HTR-8/SVneo (cell line): ENCODE measurements around the gene EGFR.
A peak's percentile ranks its signal among the peaks of the same experiment; 100 is the strongest.

Source experiments
- DNase-seq: peaks from one replicate; pipeline ENCODE4 v3.0.0; 2011; ENCODE audit warnings: low spot score, mixed read lengths; ENCODE audit not compliant: insufficient read length
- FAIRE-seq: peaks from 2 replicates; lab custom pipeline; 2011; peaks lifted over from hg19 to GRCh38; lab: Jason Lieb, UNC

Gene EGFR

DNA sequence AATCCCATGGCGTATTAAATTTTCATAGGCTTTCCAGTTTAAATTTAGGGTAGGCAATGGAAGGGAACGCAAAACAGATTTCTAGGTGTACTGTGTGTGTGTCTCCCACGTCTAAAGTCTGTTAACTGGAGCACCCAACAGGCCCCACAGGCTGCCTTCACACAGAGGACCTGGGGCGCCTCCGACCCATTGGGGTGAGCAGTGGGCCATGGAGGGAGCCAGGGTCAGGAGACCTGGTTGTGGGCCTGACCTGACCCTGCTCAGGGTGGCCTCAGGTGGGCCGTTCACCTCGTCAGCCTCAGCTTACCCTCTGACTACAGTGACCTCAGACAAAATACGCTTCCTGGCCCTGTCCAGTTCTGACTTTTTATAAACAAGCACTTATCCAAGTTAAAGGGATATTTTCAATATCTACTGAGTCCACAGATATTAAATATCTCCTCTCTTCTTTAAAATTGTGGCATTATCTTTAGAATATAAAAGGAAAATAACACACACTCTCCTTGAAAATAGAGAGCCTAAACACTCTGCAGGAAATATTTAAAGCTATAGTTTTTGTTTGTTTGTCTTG lies 159.6 kb downstream of the EGFR start:
- FAIRE-seq (no peak), DNase-seq (no peak)

DNA sequence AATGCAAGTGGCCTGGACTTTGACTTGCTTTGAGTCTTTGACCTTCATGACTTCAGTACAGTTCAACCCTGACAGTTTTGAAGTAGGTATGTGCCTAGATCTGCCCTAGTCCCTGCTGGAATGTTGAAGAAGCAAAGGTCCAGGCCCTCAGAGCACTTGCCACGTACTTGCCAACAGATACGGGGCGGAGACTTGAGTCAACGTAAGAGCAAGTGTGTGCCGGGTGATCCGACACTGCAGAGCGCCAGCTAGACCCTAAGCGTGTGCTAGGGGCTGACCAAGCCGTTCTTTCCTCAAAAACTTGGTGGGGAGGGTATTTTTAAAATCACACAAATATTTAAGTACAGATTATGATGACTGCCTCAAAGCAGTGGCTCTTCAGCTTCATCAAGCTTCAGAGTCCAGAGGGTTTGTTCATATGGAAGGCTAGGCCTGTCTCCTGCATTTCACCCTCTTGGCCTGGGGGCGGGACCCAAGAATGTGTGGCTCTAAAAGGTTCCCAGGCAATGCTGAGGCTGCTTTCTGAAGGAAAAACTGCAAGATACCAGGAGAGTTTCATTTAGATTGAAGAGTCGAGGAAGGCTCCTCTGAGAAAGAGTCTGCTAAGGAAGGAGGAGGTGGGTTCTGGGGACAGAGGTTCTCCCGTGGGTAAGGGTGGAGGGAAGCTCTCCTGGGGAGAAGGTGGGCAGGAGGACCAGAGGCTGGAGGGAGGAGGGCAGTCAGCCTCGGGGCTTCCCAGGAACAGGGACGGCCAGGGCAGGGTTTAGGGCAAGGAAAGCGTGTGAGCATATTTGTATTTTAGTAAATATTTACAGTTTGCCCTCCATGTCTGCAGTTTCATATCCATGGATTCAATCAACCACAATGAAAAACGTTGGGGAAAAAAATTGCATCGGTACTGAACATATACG lies 160.3 kb downstream of the EGFR start:
- no peak for FAIRE-seq
- no peak for DNase-seq

DNA sequence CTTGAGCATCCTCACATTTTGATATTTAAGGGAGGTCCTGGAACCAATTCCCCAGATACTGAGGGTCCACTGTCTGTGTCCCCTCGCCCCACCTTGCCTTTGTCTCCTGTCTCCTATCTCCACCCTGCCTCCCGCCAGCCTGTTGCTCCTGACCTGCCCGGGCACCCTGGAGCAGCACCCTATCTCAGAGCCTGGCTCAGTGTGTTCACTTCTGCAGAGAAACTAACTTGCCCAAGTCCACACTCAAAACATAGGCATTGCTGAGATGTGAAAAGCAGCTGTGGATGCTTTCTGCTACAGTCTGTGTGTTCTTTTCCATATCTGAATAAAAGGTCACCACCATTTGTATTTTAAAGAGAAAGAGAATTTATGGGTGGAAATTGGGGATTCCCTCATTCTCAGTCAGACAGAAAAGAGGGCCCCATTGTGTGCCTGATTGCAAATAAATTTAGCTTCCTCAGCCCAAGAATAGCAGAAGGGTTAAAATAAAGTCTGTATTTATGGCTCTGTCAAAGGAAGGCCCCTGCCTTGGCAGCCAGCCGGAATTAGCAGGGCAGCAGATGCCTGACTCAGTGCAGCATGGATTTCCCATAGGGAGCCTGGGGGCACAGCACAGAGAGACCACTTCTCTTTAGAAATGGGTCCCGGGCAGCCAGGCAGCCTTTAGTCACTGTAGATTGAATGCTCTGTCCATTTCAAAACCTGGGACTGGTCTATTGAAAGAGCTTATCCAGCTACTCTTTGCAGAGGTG lies 161.3 kb downstream of the EGFR start:
- FAIRE-seq: no peak
- DNase-seq: no peak

DNA sequence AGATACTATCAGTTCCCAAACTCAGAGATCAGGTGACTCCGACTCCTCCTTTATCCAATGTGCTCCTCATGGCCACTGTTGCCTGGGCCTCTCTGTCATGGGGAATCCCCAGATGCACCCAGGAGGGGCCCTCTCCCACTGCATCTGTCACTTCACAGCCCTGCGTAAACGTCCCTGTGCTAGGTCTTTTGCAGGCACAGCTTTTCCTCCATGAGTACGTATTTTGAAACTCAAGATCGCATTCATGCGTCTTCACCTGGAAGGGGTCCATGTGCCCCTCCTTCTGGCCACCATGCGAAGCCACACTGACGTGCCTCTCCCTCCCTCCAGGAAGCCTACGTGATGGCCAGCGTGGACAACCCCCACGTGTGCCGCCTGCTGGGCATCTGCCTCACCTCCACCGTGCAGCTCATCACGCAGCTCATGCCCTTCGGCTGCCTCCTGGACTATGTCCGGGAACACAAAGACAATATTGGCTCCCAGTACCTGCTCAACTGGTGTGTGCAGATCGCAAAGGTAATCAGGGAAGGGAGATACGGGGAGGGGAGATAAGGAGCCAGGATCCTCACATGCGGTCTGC lies 162.2 kb downstream of the EGFR start:
- peak; percentile 33 for FAIRE-seq
- DNase-seq: no peak

DNA sequence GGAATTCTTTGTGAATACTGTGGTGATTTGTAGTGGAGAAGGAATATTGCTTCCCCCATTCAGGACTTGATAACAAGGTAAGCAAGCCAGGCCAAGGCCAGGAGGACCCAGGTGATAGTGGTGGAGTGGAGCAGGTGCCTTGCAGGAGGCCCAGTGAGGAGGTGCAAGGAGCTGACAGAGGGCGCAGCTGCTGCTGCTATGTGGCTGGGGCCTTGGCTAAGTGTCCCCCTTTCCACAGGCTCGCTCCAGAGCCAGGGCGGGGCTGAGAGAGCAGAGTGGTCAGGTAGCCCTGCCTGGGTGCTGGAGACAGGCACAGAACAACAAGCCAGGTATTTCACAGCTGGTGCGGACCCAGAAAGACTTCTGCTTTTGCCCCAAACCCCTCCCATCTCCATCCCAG lies 162.9 kb downstream of the EGFR start:
- no peak for FAIRE-seq
- DNase-seq: no peak

DNA sequence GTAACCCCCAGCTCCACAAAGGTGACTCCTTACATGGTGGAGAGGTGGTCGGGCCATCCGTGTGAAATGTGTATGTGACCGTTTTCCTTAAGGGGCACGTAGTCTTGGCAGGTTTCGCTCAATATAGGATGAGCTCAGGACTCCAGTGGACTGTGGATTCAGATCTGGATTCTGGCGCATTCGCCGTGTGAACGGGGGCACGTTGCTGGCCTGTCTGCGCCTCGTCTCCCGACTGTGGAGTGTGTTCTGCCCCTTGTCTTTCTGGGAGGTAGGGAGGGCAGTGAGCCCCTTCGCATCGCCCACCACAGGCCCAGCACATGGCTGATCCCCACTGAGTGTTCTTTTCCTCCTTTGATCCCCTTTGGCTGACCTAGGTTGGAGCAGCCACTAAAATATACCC lies 165.1 kb downstream of the EGFR start:
- DNase-seq: no peak
- FAIRE-seq: no peak

DNA sequence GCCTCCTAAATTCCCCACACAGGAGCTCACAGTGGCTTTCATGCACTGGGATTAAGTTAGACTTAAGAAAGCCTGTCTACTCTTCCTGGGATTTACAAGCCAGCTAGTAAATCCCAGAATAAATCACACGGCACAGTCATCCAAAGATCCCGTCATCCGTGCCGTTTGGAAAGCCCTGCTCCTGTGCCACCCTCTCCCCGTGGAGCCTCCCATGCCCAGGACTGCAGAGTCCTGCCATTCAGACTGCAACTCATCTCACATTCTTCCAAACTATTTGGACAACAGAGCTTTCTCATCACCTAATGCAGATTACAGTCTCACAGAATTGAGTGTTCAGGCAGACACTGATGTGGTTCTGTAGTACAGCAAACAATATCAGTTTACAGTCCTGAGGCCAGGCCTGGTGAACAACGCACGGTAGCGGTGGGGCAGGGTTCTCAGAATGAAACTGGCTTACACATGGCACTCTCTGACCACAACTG lies 166.5 kb downstream of the EGFR start:
- FAIRE-seq: peak; percentile 55
- DNase-seq: no peak

DNA sequence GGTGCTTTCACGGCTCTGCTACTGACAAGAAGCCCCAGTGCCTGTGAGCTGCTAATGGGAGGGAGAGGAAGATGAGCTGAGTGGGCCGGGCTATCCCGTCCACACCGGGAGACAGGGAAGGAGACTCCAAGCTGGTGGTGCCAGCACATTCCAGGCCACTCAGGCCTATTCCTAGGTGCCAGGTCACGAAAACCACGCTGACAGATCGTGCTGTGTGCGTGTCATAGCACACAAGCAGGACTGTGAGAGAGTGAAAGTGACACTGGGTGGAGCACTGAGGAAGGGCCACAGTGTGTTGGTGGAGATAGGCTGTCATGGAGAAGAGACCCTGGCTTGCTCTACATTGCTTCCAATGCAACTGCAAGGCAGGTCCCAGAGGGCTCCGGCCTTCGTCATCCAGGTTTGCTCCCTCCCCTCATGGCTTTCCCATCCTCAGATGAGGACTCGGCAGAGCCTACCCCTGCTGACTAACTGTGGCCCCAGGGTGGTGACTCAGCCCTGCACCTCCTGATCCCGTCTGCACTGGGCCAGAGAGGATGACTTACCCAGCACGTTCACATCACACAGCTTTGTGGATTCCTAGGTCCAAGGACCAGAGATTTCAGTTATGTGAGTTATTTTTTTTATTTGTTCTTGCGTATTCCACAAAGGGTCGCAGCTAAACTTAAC lies 167.3 kb downstream of the EGFR start:
- FAIRE-seq: peak; percentile 88

DNA sequence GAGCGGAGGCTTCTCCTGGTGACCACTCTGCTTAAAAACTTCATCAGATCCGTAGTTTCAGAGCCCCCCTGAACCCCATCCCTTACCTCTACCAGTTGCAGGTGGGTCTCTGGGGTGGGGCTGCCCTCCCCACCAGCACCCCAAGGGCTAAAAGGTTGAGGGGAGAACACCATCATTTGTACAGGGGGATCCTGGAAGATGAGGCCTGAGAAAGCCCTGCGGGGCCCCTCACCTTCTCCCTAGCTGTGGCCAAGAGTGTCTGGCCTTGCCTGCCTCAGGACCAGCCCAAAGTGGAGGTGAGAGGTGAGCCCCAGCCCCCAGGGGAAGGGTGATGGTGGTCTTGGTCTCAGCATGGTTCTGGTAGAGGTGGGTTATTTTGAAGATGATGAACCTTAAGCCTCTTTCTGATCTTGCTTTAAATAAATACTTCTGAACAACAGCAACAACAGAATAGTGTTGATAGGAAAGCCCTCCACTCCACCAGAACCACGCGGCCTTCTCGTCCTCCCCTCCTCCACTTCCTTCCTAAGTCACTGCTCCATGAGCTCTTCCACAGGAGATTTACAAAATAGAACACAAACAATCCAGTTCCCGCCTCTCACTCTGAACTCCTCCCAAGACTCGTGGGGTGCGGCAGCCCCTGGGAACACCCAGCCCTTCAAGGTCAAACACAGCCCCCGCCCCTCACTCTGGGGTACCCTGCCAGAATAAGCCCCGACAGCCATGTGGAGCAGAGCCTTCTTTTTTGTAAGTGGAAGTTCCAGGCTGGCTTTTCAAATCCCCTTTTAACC lies 169.1 kb downstream of the EGFR start:
- no peak for FAIRE-seq
- DNase-seq: no peak

More for the DNA sequence above, 167.3 kb downstream of the EGFR start:
- DNase-seq: peak; percentile 96

DNA sequence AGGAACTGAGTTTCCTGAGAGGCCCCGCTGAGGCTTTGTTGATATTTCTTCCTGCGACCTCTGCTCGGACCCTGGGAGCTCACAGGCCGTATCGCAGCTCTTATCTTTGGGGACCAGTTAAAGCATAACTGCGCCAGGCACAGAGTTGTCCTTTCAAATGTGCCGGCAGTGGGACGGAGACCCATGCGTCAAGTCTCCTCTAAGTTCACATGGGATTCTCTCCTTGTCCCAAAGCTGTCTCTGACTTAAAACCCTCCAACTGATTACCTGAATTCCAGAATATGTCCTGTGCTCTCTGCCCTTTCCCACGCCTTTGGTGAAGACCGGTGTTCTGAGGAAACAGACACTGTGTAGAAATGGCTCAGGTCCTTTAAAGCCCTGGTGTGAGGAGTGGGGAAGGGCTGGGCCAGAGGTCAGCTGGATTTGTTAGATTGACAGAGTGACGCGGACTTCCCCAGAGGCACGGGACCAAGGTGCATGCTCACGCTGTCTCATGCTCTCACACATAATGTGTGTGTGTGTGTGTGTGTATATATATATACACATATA lies 169.8 kb downstream of the EGFR start:
- no peak for DNase-seq
- no peak for FAIRE-seq

DNA sequence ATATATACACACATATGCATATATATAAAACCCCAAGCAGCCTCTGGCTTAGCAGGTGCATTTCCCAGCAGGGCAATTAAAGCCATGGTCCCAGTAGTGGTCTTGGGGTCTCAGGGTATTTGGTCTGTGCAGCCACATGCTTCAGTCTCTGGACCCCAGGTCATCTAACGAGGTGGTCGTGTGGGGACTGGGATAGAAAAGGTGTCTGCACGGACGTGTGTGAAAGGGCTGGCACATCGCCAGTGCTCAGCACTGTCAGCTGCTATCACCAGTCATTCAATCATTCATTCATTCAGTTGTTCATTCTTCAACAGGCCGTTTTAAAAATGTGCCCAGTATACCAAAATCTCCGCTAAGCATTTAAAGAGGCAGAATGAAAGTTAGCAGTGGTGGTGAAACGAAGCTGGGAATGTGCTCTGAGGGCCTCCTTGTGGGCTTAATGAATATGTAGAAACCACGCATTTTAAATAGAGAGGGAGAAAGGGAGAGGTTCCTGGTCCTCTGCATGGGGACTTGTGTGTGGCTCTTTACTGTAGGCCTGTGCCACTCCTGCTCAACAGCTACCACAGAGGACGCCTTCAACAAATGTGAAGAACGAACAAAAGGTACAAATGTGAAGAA lies 170.4 kb downstream of the EGFR start:
- DNase-seq (no peak), FAIRE-seq (no peak)

DNA sequence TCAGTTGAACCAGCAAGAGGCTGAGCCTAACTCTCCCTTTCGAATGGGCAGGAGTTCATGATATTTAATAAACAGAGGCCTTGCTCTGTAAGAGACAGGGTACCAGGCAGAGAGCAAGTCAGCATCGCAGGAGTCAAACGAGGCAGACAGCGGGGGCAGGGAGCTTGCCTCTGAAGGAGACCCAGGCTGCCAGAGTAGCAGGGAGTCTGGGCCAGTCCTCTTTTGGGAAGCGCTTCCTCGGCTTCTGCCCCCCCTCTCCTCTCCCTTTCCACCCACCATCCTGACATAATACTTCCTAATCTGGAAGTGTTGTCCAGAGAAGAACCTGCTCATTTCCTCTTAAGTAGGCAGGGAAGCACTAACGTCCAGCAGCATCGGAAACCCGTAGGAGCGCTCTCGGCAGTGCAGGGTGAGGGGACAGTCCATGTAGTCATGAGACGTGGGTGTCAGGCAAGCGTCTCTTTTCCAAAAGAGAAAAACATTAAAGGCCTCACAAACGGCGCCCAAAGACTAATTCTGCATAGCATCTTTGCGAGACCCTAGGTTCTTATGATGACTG lies 171.1 kb downstream of the EGFR start:
- FAIRE-seq (no peak), DNase-seq (no peak)

DNA sequence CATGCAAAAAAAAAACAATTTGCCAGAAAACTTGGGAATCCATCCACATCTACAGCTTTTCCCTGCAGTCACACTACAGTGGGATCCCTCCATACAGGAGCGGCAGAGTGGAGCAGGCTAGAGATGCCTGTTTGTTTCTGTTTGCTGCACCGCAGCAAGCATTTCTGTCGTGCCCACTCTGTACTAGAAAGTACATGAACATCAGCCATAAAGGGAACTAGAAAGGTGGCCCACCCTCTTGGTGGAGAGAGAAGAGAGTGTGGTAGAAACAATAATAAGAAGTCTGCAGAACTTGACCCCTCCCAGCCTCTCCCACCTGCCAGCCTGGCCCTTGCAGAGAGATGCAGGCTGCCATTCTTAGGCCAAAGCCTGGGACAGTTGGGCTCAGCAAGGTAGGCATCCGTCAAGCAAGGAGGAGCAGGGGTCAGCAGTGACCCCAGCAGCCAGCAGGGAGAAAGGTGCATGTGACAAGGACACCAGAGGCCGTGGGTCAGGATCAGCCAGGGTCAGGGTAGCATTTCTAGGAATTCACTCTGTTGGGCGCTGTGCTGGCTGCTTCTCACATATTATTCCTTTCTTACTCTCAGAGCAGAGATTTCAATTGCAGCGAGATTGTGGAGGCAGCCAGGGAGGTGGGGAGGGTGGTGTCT lies 171.8 kb downstream of the EGFR start:
- DNase-seq (no peak), FAIRE-seq (no peak)

DNA sequence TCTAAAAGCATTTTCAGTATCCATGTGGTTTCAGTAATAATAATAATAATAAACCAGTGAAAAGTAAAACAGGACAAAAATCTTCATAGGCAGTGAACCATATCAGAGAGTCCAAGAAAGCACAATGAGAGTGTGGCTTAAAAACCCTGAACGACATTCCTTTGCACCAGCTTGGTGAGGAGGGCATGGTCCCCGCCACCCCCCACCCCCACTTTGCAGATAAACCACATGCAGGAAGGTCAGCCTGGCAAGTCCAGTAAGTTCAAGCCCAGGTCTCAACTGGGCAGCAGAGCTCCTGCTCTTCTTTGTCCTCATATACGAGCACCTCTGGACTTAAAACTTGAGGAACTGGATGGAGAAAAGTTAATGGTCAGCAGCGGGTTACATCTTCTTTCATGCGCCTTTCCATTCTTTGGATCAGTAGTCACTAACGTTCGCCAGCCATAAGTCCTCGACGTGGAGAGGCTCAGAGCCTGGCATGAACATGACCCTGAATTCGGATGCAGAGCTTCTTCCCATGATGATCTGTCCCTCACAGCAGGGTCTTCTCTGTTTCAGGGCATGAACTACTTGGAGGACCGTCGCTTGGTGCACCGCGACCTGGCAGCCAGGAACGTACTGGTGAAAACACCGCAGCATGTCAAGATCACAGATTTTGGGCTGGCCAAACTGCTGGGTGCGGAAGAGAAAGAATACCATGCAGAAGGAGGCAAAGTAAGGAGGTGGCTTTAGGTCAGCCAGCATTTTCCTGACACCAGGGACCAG lies 172.5 kb downstream of the EGFR start:
- FAIRE-seq (no peak), DNase-seq (no peak)

DNA sequence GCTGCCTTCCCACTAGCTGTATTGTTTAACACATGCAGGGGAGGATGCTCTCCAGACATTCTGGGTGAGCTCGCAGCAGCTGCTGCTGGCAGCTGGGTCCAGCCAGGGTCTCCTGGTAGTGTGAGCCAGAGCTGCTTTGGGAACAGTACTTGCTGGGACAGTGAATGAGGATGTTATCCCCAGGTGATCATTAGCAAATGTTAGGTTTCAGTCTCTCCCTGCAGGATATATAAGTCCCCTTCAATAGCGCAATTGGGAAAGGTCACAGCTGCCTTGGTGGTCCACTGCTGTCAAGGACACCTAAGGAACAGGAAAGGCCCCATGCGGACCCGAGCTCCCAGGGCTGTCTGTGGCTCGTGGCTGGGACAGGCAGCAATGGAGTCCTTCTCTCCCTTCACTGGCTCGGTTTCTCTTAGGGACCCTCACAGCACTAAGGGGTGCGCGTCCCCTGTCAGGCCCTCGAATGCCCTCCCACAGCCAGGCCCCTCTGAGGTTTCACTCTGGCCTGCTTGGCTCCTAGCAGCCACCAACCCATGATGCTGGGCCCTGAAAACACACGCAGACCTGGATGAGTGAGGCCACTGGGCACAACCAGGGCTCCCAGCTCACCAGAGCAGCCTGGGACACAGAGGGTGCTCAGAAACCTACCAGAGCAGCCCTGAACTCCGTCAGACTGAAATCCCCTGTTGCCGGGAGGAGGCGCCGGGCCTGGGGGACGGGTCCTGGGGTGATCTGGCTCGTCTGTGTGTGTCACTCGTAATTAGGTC lies 173.3 kb downstream of the EGFR start:
- DNase-seq (no peak), FAIRE-seq (no peak)

DNA sequence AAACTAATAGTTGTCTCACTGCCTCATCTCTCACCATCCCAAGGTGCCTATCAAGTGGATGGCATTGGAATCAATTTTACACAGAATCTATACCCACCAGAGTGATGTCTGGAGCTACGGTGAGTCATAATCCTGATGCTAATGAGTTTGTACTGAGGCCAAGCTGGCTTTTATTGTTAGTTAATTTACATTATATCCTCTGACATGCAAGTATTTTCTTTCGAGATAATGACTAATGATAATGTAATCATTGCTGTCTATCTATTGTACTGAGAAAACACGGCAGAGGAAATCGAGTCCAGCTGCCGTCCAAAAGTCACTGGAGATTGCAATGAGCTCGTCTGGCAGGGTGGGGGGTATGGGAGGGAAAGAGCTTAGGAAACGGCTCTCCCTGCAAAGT lies 173.9 kb downstream of the EGFR start:
- no peak for DNase-seq
- no peak for FAIRE-seq
